ENCODE data around the gene HHAT.

DNA sequence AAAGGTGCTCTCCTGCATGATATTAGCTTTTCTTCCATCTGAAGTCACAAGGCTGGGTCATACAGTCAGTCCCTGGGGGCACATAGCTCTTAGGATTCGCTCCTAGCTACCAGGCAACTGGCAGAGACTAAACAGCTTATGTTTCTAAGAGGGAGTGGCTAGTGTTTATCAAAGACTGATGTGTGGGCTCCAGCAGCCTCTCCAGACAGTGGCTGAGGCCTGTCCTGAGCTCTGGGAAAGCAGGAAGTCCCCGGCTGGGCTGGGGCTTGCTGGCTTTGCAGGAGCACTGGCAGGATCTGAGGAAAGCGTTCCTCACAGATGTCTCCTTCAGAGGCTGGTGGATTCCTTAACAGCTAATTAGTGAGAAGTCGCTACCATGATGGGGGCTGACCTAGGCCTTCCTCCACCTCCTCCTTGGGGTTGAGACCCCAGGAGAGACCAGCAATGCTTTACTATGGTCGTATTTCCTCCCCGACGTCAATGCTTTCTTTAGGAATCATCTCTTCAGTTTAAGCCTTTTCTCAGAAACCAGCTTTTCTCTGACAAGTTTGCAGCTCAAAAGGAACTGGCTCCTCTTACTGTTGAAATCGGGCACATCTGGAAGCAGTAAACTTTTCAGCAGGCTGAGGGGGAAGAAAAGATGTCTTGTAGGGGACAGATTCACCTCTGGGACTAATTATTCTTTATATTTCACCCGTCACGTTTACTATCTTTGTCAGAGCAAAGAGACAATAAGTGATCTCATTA is 33.5 kb upstream of the HHAT start:
- TF ChIP-seq, protein P1, sequence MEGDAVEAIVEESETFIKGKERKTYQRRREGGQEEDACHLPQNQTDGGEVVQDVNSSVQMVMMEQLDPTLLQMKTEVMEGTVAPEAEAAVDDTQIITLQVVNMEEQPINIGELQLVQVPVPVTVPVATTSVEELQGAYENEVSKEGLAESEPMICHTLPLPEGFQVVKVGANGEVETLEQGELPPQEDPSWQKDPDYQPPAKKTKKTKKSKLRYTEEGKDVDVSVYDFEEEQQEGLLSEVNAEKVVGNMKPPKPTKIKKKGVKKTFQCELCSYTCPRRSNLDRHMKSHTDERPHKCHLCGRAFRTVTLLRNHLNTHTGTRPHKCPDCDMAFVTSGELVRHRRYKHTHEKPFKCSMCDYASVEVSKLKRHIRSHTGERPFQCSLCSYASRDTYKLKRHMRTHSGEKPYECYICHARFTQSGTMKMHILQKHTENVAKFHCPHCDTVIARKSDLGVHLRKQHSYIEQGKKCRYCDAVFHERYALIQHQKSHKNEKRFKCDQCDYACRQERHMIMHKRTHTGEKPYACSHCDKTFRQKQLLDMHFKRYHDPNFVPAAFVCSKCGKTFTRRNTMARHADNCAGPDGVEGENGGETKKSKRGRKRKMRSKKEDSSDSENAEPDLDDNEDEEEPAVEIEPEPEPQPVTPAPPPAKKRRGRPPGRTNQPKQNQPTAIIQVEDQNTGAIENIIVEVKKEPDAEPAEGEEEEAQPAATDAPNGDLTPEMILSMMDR (conservative IDR thresholded peaks at IDR 0.05; ENCODE audit: low read length): no peak
- no peak for TF ChIP-seq EZH2phosphoT487 (IDR thresholded peaks at IDR 0.05; ENCODE audit: borderline replicate concordance)

All from Loucy (cell line).